HG02852 (cell line): Measurements from ENCODE around the gene JADE3.

Experiments used
- ATAC-seq: cut with Tn5 transposase; IDR thresholded peaks from one replicate; pipeline ENCODE4 v1.9.1; 2021; ENCODE audit warnings: mild to moderate bottlenecking, moderate library complexity; ENCODE audit not compliant: unreplicated experiment

The JADE3 gene

GRCh38 chrX:47101206-47101605 is 189.0 kb downstream of the JADE3 start:
- no peak for ATAC-seq
